Right renal pelvis (tissue), 4 donors: ENCODE results near the gene CRYBA1. TPM values are rescaled to one million over a fixed set of nuclear protein-coding genes. Genes with fewer than 3 reads are reported as not detected.
"Not testable (repeated sequence)": the region's sequence is repeated elsewhere in the genome, so short reads cannot be mapped to it uniquely, and the experiment has no call there.

ENCODE experiments used
- DNase-seq, 4 donors: peaks; one replicate each; pipeline ENCODE4 v3.0.0-alpha.2; 2013; ENCODE audit warnings: low read depth in 4 of 4, low spot score in 3 of 4, missing footprints in 1 of 4
- polyA plus RNA-seq, 4 donors: library from polyadenylated mRNA; unstranded; fragments of 120-200 nt; gene quantifications; one replicate each; pipeline ENCODE4 v1.2.1, GENCODE V29; 2013; ENCODE audit not compliant: insufficient read length in 4 of 4

The CRYBA1 gene
- polyA plus RNA-seq, 4 donors = 0.10 TPM; not detected in 3

DNA sequence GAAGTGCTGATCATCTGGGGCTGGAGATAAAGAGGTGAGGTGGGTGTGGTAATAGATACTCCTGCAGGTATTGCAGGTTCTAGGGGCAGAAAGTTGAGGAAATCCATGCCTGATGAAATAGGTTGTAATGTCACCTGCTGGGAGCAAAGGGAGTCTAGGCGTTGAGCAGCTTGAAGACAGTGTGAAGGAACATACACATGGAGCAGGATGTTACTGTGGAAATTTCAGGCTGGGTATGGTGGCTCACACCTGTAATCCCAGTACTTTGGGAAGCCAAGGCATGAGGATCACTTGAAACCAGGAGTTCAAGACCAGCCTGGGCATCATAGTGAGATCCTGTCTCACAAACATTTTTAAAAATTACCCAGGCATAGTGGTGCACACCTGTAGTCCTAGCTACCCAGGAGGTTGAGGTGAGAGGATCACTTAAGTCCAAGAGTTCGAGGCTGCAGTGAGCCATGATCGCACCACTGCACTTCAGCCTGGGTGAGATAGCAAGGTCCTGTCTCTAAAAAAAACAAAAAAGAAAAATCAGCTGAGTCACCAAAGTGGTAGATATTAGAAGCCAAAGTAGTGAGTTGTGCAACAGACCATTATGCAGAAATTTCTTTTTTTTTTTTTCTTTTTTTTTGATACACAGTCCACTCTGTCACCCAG is 9.1 kb upstream of the CRYBA1 start:
- no peak for DNase-seq

DNA sequence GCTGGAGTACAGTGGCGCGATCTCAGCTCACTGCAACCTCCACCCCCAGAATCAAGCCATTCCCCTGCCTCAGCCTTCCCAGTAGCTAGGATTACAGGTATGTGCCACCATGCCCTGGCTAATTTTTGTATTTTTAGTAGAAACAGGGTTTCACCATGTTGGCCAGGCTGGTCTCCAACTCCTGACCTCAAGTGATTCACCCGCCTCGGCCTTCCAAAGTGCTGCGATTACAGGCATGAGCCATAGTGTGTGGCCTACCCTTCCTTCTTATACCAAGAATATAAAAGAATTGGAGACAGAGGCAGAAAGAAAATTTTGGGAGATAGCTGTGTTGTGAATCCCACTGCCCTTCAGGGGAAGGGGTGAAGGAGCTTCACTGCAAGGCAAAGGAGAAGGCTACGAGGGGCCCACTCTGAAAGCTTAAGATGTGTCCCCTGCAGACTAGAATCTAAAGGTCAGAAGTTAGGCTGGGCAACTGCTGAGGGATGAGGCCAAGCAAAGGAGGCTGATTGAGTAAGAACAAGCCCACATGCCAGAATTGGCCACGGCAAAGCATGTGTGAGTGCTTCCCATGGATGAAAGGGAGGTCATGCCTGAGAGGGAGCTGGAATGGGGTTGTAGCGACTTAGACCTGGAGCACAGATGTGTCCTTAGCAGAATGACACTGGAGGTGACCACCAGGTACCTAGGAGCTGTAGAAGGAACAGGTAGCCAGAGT is 8.4 kb upstream of the CRYBA1 start:
- DNase-seq = no peak

DNA sequence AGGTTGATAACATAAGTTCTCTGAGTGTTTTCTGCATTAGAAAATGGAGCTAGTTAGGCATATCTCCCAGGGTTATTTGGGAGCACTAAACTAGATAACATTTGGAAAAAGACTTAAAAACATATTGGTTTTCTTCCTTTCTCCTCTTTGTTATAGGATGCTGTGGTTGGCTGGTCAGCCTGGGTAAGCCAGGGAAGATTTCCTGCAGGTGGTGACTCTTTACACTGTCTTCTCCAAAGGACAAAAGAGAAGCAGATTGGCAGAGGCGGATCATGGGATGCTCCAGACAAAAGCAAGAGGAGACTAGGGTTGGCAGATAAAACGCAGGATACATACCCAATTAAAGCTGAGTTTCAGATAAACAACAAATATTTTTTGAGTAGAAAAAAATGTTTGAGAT is 6.2 kb upstream of the CRYBA1 start:
- no peak for DNase-seq

DNA sequence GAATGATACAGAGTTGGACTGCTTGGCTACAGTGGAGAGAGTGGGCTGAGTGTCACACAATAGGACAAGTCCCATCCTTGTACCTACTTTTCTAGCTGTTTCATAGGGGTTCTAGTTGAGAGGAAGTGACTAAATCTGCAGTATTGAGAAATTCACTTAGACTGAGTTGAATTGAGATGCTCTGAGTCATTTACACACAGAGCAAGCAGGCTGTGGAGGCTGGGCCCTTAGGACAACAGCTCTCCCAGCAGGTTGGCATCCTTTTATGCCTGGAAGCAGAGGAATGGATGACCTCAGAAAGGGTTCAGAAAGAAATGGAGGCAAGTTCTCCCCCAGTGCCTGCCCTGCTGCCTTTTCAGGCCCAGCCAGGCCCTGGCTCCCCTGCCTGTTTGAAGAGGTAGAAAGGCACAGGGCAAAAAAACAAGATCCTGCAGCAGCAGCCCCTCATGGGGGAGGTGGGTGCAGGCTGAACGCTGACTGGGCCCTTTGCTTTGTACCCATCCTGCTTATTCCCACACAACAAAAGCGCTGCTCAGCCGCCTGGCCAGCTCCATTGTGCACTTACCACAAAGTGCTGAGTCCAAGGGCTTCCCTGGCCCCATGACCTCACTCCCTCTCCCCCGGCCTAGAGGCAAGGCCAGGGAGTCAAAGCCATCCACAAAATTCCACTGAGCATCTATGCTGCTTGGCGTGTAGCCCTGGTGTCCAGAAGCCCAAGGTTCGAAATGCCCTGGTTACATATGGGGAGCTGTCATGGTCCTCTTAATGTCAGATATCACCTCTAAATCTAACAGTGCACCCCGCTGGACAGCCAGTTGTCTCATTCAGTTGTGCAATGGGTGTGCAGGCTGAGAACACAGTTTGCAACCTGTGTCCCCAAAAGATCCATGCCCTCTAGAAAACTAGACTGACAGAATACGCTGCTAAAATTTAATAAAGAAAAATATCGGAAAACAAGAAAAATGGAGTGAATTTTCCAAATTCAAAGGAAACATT is 5.4 kb upstream of the CRYBA1 start:
- DNase-seq = no peak

DNA sequence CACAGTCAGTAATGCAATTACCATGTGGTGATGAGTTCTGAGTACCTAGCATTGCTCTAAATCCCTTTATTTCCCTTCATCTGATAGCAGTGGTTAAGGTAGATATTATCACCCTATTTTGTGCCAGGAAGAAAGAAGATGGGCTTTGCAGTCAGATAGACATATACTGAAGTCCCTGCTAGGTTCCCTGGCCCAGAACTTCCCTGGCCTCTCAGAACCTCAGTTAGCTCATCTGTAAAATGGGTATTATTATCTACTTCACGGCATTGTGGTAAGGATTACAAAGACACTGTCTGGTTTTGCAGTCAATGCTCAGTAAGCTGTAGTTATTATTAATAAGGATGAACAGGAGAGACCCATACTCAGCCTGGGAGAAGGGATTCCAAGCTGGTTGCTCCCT is 4.6 kb upstream of the CRYBA1 start:
- no peak for DNase-seq

DNA sequence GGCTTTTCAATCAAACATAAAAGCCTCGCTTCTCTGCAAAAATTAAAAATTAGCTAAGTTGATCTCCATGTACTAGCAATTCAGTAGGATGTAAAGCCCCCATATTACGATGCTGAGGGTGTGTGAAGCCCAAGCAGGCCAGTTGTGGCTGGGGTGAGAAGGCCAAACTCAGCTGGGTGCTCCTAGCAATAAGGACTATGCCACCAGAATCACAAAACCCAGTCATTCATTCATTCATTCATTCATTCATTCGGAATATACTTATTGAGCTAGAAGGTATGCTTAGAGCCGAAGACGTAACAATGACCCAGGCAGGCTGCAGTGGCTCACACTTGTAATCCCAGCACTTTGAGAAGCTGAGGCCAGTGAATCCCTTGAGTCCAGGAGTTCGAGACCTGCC is 3.9 kb upstream of the CRYBA1 start:
- DNase-seq = no peak

DNA sequence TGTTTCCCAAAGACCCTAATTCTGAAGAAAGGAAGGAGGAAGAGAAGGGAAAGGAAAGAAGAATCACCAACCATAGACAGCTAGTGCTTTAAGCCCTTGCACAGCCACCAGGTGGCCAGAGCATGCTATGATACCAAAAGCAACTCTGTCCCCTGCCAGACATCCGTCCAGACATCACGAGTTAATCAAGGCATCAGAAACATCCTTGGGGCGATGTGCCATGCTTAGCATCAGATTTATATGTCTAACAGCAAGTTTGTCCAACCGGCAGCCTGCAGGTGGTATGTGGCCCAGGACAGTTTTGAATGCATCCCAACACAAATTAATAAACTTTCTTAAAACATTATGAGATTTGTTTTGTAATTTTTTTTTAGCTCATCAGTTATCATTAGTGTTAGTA is 2.9 kb upstream of the CRYBA1 start:
- DNase-seq = no peak

DNA sequence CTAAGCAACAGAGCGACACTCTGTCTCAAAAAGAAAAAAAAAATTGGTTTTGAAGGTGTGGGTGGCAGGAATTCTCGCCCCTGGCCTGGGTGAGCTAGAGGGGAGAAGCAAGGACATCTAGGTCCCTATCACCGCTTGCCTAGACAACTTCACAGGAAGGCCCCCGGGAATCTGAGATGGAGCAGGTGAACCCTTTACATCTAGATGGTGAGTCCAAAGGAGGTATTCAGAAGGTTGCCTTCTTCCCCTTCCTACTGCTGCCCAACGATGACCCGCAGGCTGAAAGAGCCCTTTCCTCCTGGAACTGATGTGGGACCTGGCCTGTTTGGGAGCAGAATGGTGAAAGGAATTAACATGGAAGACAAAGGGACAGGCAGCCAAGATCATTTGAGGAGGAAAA is 1.3 kb upstream of the CRYBA1 start:
- DNase-seq = no peak

DNA sequence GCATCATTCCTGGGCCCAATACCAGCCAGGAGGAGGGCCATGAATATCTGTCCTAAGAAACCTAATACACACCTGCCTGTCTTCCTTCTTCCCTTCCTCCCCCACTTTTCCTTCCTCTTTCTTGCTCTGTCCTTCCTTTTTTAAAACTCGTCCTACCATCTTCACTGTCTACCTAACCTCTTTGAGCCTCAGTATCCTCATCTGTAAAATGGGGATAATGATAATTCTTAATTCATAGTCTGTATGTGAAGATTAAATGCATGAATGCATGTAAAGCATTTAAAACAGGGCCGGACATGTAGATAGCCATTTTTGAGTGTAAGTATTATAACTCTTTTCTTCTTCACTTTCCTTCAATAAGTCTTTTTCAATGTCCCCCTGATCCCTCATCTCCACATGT is 560 bp downstream of the CRYBA1 start:
- no peak for DNase-seq

DNA sequence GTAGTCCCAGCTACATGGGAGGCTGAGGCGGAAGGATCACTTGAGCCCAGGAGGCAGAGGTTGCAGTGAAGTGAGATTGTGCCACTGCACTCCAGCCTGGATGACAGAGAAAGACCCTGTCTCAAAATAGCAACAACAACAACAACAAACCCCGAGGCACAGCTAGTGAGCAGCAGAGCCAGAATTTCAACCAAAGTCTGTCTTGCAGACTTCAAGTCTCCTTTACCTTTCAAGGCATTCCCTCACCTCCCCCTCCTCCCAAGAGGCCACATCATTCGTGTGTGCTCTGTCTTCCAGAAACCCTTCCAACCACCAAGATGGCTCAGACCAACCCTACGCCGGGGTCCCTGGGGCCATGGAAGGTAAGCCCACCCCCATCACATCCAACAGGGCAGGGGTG is 2.2 kb downstream of the CRYBA1 start:
- DNase-seq = no peak

DNA sequence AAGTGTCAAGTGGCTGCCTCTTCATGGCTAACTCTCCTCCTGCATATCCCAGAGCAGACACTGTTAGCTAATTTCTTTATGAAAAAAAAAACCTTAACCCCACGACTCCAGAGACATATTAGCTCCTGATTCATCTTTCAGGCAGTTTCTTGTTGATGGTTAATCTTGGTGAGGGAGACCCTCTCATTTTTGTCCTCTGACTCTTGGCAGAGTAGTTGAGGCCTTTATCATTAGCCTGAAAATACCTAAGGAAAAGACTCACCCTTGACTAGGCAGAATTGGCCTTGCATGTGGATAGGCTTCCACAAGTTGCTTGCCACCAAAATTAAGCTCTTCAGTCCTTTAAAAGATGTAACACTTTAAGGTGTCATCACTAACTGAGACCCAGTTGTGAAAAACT is 4.0 kb downstream of the CRYBA1 start:
- no peak for DNase-seq

DNA sequence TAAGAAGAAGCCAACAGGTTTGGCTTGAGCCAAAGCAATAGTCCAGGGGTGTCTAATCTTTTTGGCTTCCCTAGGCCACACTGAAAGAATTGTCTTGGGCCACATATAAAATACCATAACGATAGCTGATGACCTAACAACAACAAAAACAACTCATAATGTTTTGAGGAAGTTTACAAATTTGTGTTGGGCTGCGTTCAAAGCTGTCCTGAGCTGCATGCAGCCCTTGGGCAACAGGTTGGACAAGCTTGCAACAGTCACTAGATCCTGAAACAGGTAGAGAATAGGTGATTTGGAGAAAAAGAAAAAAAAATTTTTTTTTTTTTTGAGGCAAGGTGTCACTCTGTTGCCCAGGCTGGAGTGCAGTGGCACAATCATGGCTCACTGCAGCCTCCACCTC is 4.5 kb downstream of the CRYBA1 start:
- no peak for DNase-seq

DNA sequence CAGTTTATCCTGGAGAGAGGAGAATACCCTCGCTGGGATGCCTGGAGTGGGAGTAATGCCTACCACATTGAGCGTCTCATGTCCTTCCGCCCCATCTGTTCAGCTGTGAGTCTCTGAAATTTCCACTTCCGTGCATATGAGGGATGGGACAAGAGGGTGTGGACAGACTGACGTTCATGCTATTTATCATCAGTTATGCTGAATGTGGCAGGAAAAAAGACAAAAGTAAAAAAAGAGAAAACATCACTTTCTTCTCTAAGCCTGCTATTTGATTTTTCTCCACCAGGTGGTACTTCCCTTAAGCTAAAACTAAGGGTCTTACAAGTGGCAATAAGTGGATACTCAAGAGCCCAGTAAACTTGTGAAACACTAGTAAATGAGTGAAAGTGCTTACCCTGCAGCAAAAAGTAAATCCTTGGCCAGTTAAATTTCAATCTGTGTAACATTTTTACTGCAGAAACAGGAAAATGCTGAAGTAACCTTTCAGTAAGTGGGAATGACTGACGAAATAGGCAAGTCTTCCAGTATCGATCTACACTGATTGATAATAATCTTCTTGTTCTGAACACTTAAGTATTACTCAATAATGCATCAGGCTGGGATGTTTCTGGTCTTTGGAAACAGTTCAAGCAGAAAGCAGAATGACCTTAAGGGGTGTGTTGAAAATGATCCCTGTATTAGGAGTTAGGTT is 5.6 kb downstream of the CRYBA1 start:
- DNase-seq = no peak

DNA sequence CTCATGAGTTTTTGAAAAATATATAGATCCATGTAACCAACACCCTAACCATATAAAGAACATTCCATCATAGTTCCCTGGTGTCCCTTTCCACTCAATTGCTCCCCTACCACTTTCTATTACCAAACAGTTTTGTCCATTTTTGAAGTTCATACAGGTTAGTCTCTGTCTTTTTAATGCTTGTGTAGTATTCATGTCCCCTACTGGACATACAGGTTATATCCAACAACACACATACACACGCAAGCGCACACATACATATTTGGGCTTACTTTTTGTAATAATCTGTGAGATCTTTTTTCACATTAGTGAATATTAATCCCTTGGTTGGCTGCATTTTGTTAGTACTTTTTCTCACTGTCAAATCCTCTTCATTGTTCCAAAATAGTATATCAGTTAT is 6.4 kb downstream of the CRYBA1 start:
- DNase-seq = no peak

DNA sequence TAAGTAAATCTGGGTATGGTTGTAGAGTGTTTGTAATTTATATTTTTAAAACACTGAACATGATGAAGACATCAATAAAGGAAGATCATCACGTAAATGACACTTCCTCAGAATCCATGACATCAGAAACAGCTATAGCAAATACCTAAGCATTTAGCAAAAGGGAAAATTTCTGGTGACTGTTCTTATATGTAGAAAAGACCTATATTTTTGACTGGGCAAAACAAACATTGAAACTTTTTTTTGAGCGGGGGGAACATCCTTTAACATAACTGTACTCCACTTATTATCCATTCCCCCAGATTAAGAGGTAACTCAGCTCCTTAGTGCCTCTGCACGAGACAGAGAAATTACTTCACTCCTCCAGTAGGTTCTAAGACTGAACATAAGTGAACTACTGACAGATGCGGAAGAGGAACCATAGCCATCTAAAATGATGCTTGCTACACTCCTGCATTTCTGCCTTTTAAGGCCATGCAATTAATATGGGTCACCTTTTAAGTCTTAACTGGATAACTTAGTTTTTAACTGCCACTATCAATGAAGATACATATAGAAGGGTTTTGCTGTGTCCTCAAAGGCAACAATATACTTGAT is 9.4 kb downstream of the CRYBA1 start:
- no peak for DNase-seq

DNA sequence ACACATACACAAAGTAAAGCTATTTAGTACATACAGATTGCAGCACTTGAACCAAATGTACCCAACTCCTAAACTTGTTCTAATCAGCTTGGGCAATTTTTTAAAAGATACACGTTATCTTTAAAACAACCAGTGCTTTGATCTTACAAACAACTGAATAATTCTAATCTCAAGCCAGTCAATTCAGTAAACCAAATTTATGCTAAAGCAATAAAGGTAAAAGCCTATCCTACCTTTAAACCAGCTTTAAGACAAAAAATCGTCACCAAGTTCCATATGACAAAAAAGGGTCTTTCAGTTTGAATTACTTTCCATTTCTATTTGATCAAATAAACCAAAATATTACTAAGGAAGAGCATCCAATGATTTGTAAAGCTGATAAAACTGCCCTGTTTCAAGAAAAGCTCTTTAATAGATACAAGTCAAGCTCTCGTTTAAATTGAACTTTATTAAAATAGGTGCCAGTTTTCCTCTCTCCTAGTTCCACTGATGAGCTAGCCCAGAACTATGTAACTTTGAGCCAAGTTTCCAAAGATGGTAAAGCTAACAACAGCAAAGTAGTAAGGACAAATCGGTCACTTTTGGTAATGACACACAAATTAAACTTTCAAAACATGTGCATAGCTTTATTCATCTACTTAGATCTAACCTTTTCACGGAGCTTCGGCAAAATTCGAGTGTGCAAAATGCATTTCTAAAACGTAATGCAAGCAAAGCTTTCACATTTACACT is 10.2 kb downstream of the CRYBA1 start:
- DNase-seq = no peak

DNA sequence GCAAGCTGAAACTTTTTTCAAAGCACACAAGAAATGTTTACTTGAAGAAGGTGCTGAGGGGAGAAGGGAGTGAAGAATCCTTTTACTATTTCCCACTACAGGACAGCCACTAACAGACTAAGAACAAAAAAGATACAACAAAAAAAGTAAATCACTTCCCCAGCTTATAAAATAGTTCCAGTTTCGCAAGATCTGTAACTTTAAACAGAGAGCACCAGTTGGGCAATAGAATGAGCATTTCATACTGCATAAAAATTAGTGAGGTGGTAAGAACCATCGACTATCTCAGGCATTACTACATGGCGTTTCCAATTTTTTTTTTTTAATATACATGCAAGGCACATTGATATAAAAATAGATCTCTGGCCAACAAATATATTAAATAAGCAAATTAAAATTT is 11.1 kb downstream of the CRYBA1 start:
- no peak for DNase-seq

DNA sequence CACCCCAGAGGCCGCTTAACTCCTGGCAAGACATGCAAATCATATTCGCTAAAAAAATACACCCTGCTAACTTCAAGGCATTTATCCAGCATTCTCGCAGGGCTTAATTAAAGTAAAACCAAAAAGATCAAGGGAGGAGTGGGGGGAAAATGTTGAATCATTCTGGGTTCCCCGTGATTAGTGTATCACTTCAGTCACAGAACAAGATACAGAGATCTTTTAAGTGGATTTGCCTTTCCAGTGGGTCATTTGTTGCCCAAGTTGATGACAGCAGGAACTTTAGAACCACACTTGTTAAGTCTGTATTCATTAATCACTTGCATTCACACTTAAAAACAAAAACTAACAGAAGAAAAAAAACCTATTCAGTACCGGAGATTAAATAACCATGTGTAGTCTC is 17.3 kb downstream of the CRYBA1 start:
- DNase-seq = no peak

DNA sequence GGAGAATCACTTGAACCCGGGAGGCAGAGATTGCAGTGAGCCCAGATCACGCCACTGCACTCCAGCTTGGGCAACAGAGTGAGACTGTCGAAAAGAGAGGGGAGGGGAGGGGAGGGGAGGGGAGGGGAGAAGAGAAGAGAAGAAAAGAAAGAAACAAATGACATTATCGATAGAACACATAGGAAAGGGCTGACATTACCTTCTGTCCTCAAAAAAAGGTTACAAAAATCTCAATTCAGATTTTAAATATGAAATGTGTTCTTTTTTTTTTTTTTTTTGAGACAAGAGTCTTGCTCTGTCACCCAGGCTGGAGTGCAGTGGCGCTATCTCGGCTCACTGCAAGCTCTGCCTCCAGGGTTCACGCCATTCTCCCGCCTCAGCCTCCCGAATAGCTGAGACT is 25.3 kb downstream of the CRYBA1 start:
- not testable (repeated sequence) for DNase-seq

DNA sequence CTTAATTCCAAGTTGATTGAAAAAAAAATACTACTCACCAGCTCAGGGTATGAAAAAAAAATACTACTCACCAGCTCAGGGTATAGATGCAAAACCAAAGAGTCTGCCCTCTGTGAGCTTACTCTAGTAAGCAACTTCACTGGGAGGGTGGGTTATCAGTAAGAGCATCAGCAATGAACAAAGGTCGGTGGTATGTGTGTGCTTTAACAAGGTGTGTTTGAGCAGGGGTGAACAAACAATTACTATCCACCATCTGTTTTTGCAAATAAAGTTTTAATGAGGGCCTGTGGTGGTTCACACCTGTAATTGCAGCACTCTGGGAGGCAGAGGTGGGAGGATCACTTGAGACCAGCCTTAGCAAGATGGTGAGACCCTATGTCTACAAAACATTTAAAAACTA is 27.3 kb downstream of the CRYBA1 start:
- no peak for DNase-seq
